GM10266 (cell line): ENCODE results near the gene LBR.

Source experiments
- DNase-seq: peaks from one replicate; pipeline ENCODE4 v3.0.0; 2012; ENCODE audit errors: extremely low spot score
- TF ChIP-seq, protein P1 (sequence below): IDR thresholded peaks from 2 replicates; pipeline ENCODE4 v1.5.1; 2012; ENCODE audit warnings: mild to moderate bottlenecking, low read depth; ENCODE audit not compliant: control insufficient read depth, insufficient read depth; ENCODE audit errors: missing control alignments

LBR gene

DNA sequence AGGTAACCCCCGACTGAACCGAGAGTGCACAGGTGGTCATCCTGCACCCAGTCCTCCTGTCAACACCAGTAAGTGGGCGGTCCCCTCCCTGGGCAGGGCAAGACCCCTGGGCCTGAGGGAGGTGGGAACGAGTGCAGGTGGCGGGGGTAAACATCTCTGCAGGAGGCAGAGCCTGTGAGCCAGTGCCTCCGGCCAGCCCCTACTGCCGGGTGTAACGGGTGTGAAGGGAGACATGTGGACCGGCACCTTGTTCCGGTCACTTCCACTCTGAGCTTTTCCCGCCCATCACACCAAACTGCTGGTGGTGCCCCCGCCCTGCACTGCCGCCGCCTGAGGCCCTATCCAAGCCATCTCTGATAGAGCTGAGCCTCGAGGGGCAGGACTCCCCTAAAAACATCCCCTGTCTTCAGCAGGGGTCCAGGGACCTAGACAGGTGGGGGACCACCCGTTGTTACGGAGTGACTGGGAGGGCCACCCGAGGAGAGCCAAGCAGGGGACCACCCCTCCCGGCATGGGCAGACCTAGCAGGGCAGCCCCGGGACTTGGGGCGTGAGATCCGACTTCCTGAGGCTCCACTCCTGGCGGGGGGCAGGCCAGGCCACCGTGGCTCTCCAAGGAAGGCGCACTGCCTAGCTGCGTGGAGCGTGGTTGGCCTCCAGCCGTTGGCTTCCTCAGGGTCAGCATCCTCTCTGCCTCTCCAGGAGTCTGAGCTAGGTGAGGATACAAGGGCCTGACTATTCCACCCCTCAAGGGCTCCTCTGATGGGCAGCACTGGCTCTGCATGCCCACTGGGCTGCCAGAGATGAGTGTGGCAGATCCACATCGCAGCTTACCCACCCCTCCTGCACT, 43.8 kb upstream of the LBR start:
- DNase-seq, result no peak
- TF ChIP-seq, protein P1, sequence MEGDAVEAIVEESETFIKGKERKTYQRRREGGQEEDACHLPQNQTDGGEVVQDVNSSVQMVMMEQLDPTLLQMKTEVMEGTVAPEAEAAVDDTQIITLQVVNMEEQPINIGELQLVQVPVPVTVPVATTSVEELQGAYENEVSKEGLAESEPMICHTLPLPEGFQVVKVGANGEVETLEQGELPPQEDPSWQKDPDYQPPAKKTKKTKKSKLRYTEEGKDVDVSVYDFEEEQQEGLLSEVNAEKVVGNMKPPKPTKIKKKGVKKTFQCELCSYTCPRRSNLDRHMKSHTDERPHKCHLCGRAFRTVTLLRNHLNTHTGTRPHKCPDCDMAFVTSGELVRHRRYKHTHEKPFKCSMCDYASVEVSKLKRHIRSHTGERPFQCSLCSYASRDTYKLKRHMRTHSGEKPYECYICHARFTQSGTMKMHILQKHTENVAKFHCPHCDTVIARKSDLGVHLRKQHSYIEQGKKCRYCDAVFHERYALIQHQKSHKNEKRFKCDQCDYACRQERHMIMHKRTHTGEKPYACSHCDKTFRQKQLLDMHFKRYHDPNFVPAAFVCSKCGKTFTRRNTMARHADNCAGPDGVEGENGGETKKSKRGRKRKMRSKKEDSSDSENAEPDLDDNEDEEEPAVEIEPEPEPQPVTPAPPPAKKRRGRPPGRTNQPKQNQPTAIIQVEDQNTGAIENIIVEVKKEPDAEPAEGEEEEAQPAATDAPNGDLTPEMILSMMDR, result no peak

DNA sequence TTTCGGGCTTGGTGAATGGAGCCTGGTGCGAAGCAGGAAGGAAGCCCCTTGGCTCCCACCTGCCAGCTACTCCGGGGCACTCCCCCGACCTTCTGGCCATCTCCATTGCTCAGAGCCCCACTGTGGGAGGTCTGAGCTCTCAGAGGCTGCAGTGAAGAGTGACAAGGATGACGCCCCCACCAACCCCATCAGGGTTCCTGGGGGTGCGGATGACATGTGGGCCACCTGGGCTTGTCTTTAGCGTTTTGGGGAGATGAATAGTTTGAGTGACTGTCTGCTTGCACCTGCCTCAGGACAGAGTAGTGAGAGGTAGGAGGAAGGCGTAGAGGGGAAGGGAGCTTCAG, 43.2 kb upstream of the LBR start:
- DNase-seq, result no peak
- TF ChIP-seq, protein P1, result no peak

DNA sequence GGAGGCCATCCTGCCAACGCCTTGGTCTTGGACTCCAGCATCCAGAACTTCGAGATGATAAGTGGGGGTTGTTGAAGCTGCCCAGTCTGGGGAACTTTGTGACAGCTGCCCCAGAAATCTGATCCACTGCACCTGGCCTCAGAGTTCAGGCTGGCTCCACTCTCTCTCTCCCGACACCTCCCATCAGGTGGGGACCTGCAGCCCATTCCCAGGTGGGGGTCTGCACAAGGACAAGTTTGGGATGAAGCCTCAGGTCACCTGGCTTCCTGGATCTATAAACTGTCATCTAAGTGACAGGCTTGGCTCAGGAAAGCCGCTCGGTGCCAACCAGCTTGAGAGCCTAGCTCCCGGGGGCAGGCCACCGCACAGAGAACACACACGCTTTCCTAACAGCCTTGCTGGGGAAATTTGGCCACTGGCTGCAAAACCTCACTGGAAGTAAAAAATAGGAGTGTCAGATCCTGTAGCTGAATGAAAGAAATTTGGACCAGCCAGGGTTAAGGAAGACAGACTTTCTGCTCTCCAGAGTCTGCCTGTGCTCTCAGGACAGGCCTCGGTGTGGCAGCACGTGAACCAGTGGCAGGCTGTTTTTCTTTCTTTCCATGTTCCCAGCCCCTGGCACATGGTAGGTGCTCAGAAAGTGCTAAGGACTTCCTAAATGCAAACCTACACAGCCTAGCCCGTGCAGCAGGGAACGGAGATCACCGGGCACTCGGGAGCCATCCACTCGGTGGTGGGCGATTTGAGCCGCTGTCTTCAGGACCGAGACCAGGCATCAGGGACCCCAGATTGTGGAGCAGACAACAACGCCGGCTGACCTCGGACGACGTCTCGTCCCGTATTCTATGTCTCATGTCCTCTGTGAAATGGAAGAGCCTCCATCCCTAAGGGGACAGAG, 42.6 kb upstream of the LBR start:
- no peak for DNase-seq
- TF ChIP-seq, protein P1, result no peak

DNA sequence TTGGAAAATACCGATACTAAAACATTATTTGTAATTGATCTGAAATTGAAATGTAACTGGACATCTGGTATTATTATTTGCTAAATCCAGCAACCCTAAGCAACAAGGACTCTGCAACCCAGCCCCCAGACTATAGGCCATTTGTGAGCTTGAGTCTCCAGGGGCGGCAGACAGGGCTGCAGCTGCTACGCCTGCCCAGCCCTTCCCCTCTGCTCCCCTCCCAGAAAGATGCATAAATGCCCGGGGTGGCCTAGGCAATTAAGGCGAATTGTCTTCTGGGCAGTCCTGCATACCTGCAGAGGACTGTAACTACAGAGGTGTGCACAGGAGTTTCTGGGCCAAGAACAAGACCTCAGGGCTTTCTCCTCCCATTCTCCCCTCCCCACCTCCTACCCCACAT, 41.2 kb upstream of the LBR start:
- DNase-seq, result no peak
- TF ChIP-seq, protein P1, result no peak

DNA sequence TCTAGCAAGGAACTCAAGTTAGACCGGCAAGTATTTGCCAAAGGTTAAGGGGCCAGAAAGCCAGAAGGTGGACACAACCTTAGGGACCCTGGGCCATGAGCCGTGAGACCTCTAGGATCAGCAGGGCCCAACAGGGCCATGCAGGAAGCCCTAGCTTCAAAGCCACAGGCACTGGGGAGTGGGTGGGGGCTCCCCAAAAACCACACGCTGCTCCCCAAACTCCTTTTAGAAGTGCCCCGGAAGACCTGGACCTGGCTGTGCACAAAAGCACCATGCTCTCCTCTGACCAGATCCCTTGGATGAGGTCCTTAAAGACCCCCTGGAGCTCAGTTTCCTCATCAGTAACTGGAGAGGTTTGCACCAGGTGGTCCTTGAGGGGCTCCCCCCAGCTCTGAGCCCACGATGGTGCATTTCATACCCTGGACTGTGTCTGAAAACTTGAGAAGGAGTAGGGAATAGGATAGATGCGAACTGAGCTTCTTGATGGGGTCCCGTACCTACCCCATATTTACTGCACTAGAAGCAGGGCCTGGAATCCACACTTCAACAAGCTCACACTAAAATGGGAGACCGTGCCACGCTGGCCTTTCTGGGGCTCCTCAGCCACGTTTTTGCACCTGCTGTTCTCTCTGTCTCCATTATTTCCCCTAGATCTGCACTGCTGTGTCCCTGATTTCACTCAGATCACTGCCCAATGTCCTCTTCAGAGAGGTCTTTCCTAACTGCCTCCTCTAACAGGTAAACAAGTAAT, 40.6 kb upstream of the LBR start:
- peak; percentile 48 for DNase-seq

DNA sequence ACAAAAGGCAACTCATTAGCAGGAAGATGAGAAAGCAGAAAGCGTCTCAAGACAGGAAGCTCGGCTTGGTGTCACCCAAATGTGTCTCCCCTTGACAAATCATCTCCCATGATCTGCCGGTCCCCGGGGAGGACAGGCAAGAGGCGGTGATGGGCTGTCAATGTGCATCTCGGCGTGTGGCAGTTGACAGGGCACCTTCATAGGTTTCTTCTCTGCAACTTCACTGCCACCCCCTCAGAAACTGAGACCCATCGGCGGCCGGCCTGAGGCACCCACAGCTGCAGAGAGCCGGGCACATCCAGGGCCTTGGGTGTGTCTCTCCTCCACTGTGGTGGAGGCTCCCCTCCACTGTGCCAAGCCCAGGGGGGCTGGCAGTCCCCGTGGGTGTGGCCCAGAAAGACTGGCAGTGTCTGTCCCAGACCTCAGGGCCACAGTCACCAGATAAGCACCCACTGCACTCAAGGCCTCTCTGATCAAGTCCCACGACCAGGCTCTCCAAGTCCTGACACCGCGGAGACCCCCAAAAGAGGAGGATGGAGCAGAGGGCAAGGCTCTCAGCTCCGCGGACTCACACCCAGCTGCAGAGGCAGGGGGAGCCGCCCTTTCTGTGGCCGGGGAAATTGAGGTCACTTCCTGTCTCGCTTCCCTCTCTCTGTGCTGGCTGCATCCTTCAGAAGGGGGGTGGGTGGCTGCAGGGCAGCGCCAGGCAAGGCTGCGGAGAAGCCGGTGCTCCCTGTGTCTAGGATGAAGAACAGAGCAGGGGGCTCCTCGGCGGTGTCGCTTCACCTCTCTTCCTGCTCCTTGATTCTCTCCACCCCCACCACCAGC, 39.6 kb upstream of the LBR start:
- DNase-seq, result peak; percentile 85
- TF ChIP-seq, protein P1, result no peak

More for the DNA sequence above, 40.6 kb upstream of the LBR start:
- TF ChIP-seq, protein P1, result no peak
